Parathyroid adenoma (tissue), 2 donors: ENCODE data around the gene TUFT1.

Experiments used
- H2AFZ ChIP-seq: fragments of 300-600 bp; sonication (generic); one replicate; pipeline ENCODE4 v1.7.0; 2017; ENCODE audit warnings: antibody characterized with exemption, mild to moderate bottlenecking
- H3K27ac ChIP-seq: fragments of 300-600 bp; sonication (generic); one replicate; pipeline ENCODE4 v1.7.0; 2017
- H3K27me3 ChIP-seq: fragments of 300-600 bp; sonication (generic); one replicate; pipeline ENCODE4 v1.7.0; 2017; ENCODE audit warnings: low read length; ENCODE audit not compliant: control insufficient read depth, insufficient read depth
- H3K36me3 ChIP-seq: fragments of 300-600 bp; sonication (generic); one replicate; pipeline ENCODE4 v1.7.0; 2017; ENCODE audit warnings: low read length; ENCODE audit not compliant: control insufficient read depth, insufficient read depth
- H3K4me1 ChIP-seq: fragments of 300-600 bp; sonication (generic); one replicate; pipeline ENCODE4 v1.7.0; 2017; ENCODE audit warnings: control low read depth
- H3K4me2 ChIP-seq: fragments of 300-600 bp; sonication (generic); one replicate; pipeline ENCODE4 v1.7.0; 2017; ENCODE audit warnings: low read length
- H3K4me3 ChIP-seq: fragments of 300-600 bp; sonication (generic); one replicate; pipeline ENCODE4 v1.7.0; 2017; ENCODE audit warnings: low read depth, low read length
- H3K79me2 ChIP-seq: fragments of 300-600 bp; sonication (generic); one replicate; pipeline ENCODE4 v1.7.0; 2017; ENCODE audit warnings: control low read depth
- H3K9ac ChIP-seq: fragments of 300-600 bp; sonication (generic); one replicate; pipeline ENCODE4 v1.7.0; 2017; ENCODE audit warnings: mild to moderate bottlenecking
- H3K9me3 ChIP-seq: fragments of 300-600 bp; sonication (generic); one replicate; pipeline ENCODE4 v1.7.0; 2017; ENCODE audit warnings: low read length; ENCODE audit not compliant: control insufficient read depth
- TF ChIP-seq, protein P1 (sequence below): fragments of 300-600 bp; sonication (generic); IDR thresholded peaks from one replicate; pipeline ENCODE4 v1.7.0; 2017; ENCODE audit warnings: antibody characterized with exemption, mild to moderate bottlenecking
- donor health status: primary hyperparathyroidism.

The TUFT1 gene

DNA sequence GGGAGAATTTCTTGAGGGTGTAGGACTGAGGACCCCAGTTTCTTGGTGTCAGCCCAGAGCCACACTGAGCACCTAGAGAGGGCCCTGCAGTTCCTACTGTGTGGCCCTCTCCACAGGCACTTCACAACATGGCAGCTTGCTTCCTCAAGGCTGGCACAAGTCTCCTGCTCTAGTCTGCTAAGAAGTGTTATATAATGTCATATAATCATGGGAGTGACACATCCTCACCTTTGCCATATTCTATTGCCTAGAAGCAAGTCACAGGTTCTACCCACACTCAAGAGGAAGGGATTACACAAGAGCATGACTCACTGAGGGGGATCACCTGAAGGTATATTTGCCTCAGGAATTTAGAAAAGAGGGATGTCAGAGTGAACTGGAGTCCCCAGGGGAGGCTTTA lies 66.3 kb downstream of the TUFT1 start:
- TF ChIP-seq, protein P1, sequence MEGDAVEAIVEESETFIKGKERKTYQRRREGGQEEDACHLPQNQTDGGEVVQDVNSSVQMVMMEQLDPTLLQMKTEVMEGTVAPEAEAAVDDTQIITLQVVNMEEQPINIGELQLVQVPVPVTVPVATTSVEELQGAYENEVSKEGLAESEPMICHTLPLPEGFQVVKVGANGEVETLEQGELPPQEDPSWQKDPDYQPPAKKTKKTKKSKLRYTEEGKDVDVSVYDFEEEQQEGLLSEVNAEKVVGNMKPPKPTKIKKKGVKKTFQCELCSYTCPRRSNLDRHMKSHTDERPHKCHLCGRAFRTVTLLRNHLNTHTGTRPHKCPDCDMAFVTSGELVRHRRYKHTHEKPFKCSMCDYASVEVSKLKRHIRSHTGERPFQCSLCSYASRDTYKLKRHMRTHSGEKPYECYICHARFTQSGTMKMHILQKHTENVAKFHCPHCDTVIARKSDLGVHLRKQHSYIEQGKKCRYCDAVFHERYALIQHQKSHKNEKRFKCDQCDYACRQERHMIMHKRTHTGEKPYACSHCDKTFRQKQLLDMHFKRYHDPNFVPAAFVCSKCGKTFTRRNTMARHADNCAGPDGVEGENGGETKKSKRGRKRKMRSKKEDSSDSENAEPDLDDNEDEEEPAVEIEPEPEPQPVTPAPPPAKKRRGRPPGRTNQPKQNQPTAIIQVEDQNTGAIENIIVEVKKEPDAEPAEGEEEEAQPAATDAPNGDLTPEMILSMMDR = no peak
- Histone ChIP-seq H3K9ac (no peak overlapping the region), H3K79me2 (no peaks in the 10 kb centered on the region), H3K4me2 (no peak overlapping the region), H3K27me3 (no peaks in the 10 kb centered on the region), H2AFZ (no peak overlapping the region), H3K4me3 (no peak overlapping the region), H3K27ac (no peak overlapping the region), H3K9me3 (no peaks in the 10 kb centered on the region), H3K36me3 (no peaks in the 10 kb centered on the region), H3K4me1 (peaks cover 3% of the 10 kb centered on the region)

DNA sequence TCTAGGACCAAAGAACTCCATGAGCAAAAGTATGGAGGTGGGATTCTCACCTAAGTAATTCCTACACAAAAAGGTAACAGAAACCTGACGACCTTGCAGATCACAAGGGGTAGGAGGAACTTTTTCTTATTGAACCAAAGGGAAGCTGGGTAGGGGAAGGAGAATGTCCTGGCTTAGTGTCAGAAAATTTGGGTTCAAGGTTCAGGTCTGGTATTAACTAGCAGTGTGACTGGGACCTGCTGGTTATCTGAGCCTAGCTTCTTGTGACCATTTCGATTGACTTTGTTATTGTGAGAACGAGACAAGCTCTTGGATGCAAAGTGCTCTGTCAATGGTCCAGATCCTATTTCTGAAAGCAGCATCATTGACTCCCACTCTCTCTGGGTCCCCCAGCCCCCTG lies 66.7 kb downstream of the TUFT1 start:
- no peak overlapping the region for H3K27ac ChIP-seq
- H3K4me3 ChIP-seq = no peak overlapping the region
- no peak overlapping the region for H2AFZ ChIP-seq
- H3K9me3 ChIP-seq = no peaks in the 10 kb centered on the region
- H3K4me2 ChIP-seq = no peak overlapping the region
- H3K36me3 ChIP-seq = no peaks in the 10 kb centered on the region
- H3K4me1 ChIP-seq = peaks cover 5% of the 10 kb centered on the region
- no peaks in the 10 kb centered on the region for H3K27me3 ChIP-seq
- TF ChIP-seq, protein P1 = no peak
- no peak overlapping the region for H3K9ac ChIP-seq
- H3K79me2 ChIP-seq = no peaks in the 10 kb centered on the region

DNA sequence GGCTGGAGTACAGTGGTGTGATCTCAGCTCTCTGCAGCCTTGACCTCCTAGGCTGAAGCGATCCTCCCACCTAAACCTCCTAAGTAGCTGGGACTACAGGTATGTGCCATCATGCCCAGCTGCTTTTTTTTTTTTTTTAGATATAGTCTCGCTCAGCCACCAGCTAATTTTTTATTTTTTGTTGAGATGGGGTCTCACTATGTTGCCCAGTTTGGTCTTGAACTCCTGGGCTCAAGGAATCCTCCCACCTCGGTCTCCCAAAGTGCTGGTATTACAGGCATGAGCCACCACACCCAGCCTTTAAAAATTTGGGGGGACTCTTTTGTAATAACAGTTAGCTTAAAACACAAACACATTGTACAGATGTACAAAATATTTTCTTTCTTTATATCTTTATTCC lies 70.0 kb downstream of the TUFT1 start:
- Histone ChIP-seq H3K27me3 (no peaks in the 10 kb centered on the region), H2AFZ (no peak overlapping the region), H3K36me3 (no peaks in the 10 kb centered on the region), H3K4me3 (no peak overlapping the region), H3K4me1 (peaks cover 5% of the 10 kb centered on the region), H3K79me2 (no peaks in the 10 kb centered on the region), H3K4me2 (no peak overlapping the region), H3K27ac (no peak overlapping the region), H3K9ac (no peak overlapping the region), H3K9me3 (no peaks in the 10 kb centered on the region)
- TF ChIP-seq, protein P1 = no peak

DNA sequence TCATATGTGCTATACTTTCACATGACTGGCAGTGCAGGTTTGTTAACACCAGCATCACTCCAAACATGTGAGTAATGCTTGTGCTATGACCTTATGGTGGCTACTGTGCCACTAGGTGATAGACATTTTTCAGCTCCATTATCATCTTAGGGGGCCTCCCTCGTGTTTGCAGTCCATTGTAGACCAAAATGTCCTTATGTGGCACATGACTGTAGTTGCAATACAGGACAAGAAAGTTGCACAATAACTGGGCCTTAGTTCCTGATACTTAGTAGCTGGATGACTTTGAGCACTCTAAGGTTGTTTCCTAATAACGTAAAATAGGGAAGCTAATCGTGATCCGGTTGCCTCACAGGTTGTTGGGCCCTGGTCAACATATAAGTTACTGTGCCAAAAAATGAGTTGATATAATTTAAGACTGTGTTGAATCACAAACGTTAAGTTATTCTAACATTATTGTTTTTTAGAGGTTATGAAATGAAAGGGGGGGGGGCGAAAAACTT lies 71.2 kb downstream of the TUFT1 start:
- Histone ChIP-seq H3K4me1 (peaks cover 5% of the 10 kb centered on the region), H3K27ac (peak overlapping the region; percentile 85), H2AFZ (peak overlapping the region; percentile 89), H3K9me3 (no peaks in the 10 kb centered on the region), H3K27me3 (no peaks in the 10 kb centered on the region), H3K9ac (no peak overlapping the region), H3K79me2 (no peaks in the 10 kb centered on the region), H3K36me3 (no peaks in the 10 kb centered on the region), H3K4me3 (peak overlapping the region; percentile 94), H3K4me2 (peak overlapping the region; percentile 83)
- TF ChIP-seq, protein P1 = no peak

- Histone ChIP-seq H2AFZ (peak within 1 kb of the TSS; percentile 89), H3K4me2 (peak within 1 kb of the TSS; percentile 83), H3K4me3 (peak within 1 kb of the TSS; percentile 94), H3K27ac (peak within 1 kb of the TSS; percentile 85), H3K9ac (peak within 1 kb of the TSS; percentile 76), H3K36me3 (no peaks in the 10 kb centered on the region), H3K9me3 (no peaks in the 10 kb centered on the region), H3K79me2 (no peaks in the 10 kb centered on the region), H3K27me3 (no peaks in the 10 kb centered on the region), H3K4me1 (peaks cover 5% of the 10 kb centered on the region)
- TF ChIP-seq, protein P1 = no peak
Observed at GRCh38 chr1:151611832-151612500, 71.9 kb downstream of the TUFT1 start, which contains the start of gene SNX27. Gene SNX27, plus strand, starts transcription at chr1:151612050. Its CDS starts 152 bp downstream, at chr1:151612202.
